ENCODE results near the gene TRPM3.

The TRPM3 gene

DNA sequence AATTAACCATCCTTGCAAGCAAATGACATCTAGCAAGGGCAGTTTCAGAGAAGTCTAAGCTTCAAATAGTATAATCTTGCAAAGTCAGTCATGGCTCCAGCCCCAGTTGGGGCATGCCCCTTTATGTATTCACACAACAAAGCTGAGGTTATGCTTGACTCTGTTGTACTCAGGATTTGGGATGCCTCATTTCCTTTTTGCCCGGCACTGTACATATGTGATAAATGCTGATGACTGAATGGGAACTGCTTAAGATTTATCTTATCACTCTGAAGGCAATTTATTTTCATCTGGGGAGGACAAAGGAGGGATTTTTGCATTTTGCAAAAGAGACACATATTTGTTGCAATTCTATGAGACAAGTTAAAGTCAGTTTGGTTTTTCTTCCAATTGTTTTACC, 219.2 kb downstream of the TRPM3 start:
- H3K4me1 ChIP-seq (ENCODE audit: control insufficient read depth in 1 of 2, insufficient read depth in 2 of 2, low read length in 2 of 2), result no peaks in the 10 kb centered on the region
- no peaks in the 10 kb centered on the region for H3K36me3 ChIP-seq (ENCODE audit: control insufficient read depth in 1 of 2, insufficient read depth in 2 of 2, low read length in 2 of 2)
- no peak overlapping the region for H2BK5ac ChIP-seq (ENCODE audit: low read depth, low read length, poor library complexity)
- no peak overlapping the region for H2AFZ ChIP-seq (ENCODE audit: insufficient read depth, low read length, poor library complexity)
- H2AK5ac ChIP-seq (ENCODE audit: low read length), result no peak overlapping the region
- no peak overlapping the region for H2BK12ac ChIP-seq (ENCODE audit: low read length)
- no peak overlapping the region for H3K4me2 ChIP-seq (ENCODE audit: low read length)
- H3K4ac ChIP-seq (ENCODE audit: low read depth, low read length), result no peak overlapping the region
- H3K27me3 ChIP-seq (ENCODE audit: insufficient read depth, low read length), result no peaks in the 10 kb centered on the region
- H3K14ac ChIP-seq (ENCODE audit: low read length), result no peak overlapping the region
- WGBS (ENCODE audit: extremely low coverage, insufficient coverage, insufficient read length), result no CpG with 5 or more reads among the region's 1 CpG
- no peaks in the 10 kb centered on the region for H3K79me1 ChIP-seq (ENCODE audit: low read length)
- H3K79me2 ChIP-seq (ENCODE audit: control insufficient read depth, insufficient read depth, low read length, poor library complexity), result no peaks in the 10 kb centered on the region
- H4K12ac ChIP-seq (ENCODE audit: low read depth, low read length), result no peak overlapping the region
- H3K18ac ChIP-seq (ENCODE audit: low read length), result no peak overlapping the region
- H3K4me3 ChIP-seq (ENCODE audit: low read depth, low read length), result no peak overlapping the region
- H3K27ac ChIP-seq (ENCODE audit: low read depth, low read length), result no peak overlapping the region
- H4K8ac ChIP-seq (ENCODE audit: low read depth, low read length), result no peak overlapping the region
- H2BK120ac ChIP-seq (ENCODE audit: insufficient read depth, low read length, poor library complexity), result no peak overlapping the region
- no peaks in the 10 kb centered on the region for H3K9me3 ChIP-seq (ENCODE audit: insufficient read depth, low read depth, low read length)
- H3K23ac ChIP-seq (ENCODE audit: low read length), result no peak overlapping the region
- no peak overlapping the region for H3K9ac ChIP-seq (ENCODE audit: low read length)
- no peak for DNase-seq
- H4K91ac ChIP-seq (ENCODE audit: low read depth, low read length), result no peak overlapping the region

- Histone ChIP-seq H2BK5ac (ENCODE audit: low read depth, low read length, poor library complexity) (no peak overlapping the region), H3K14ac (ENCODE audit: low read length) (no peak overlapping the region), H2BK120ac (ENCODE audit: insufficient read depth, low read length, poor library complexity) (no peak overlapping the region), H4K12ac (ENCODE audit: low read depth, low read length) (no peak overlapping the region), H4K8ac (ENCODE audit: low read depth, low read length) (no peak overlapping the region), H3K36me3 (ENCODE audit: control insufficient read depth in 1 of 2, insufficient read depth in 2 of 2, low read length in 2 of 2) (no peaks in the 10 kb centered on the region), H3K79me2 (ENCODE audit: control insufficient read depth, insufficient read depth, low read length, poor library complexity) (no peaks in the 10 kb centered on the region), H4K91ac (ENCODE audit: low read depth, low read length) (no peak overlapping the region), H2AFZ (ENCODE audit: insufficient read depth, low read length, poor library complexity) (no peak overlapping the region), H3K4me2 (ENCODE audit: low read length) (no peak overlapping the region), H3K23ac (ENCODE audit: low read length) (no peak overlapping the region), H3K18ac (ENCODE audit: low read length) (no peak overlapping the region), H2BK12ac (ENCODE audit: low read length) (no peak overlapping the region), H3K9ac (ENCODE audit: low read length) (no peak overlapping the region), H3K27ac (ENCODE audit: low read depth, low read length) (no peak overlapping the region), H3K4ac (ENCODE audit: low read depth, low read length) (no peak overlapping the region), H3K27me3 (ENCODE audit: insufficient read depth, low read length) (no peaks in the 10 kb centered on the region), H2AK5ac (ENCODE audit: low read length) (no peak overlapping the region), H3K4me1 (ENCODE audit: control insufficient read depth in 1 of 2, insufficient read depth in 2 of 2, low read length in 2 of 2) (no peaks in the 10 kb centered on the region), H3K4me3 (ENCODE audit: low read depth, low read length) (no peak overlapping the region), H3K79me1 (ENCODE audit: low read length) (no peaks in the 10 kb centered on the region), H3K9me3 (ENCODE audit: insufficient read depth, low read depth, low read length) (no peaks in the 10 kb centered on the region)
- no peak for DNase-seq
- no CpG with 5 or more reads among the region's 1 CpG for WGBS (ENCODE audit: extremely low coverage, insufficient coverage, insufficient read length)
Observed at GRCh38 chr9:70901746-70902145, 219.7 kb downstream of the TRPM3 start.

- Histone ChIP-seq H3K27me3 (ENCODE audit: insufficient read depth, low read length) (no peaks in the 10 kb centered on the region), H3K4me3 (ENCODE audit: low read depth, low read length) (no peak overlapping the region), H3K36me3 (ENCODE audit: control insufficient read depth in 1 of 2, insufficient read depth in 2 of 2, low read length in 2 of 2) (no peaks in the 10 kb centered on the region), H3K18ac (ENCODE audit: low read length) (no peak overlapping the region), H3K79me1 (ENCODE audit: low read length) (no peaks in the 10 kb centered on the region), H2AK5ac (ENCODE audit: low read length) (no peak overlapping the region), H2AFZ (ENCODE audit: insufficient read depth, low read length, poor library complexity) (no peak overlapping the region), H3K4me2 (ENCODE audit: low read length) (no peak overlapping the region), H3K27ac (ENCODE audit: low read depth, low read length) (no peak overlapping the region), H3K79me2 (ENCODE audit: control insufficient read depth, insufficient read depth, low read length, poor library complexity) (no peaks in the 10 kb centered on the region), H3K14ac (ENCODE audit: low read length) (no peak overlapping the region), H3K9me3 (ENCODE audit: insufficient read depth, low read depth, low read length) (no peaks in the 10 kb centered on the region), H3K23ac (ENCODE audit: low read length) (no peak overlapping the region), H4K12ac (ENCODE audit: low read depth, low read length) (no peak overlapping the region), H4K91ac (ENCODE audit: low read depth, low read length) (no peak overlapping the region), H2BK12ac (ENCODE audit: low read length) (no peak overlapping the region), H3K4ac (ENCODE audit: low read depth, low read length) (no peak overlapping the region), H2BK5ac (ENCODE audit: low read depth, low read length, poor library complexity) (no peak overlapping the region), H2BK120ac (ENCODE audit: insufficient read depth, low read length, poor library complexity) (no peak overlapping the region), H4K8ac (ENCODE audit: low read depth, low read length) (no peak overlapping the region), H3K9ac (ENCODE audit: low read length) (no peak overlapping the region), H3K4me1 (ENCODE audit: control insufficient read depth in 1 of 2, insufficient read depth in 2 of 2, low read length in 2 of 2) (no peaks in the 10 kb centered on the region)
- DNase-seq, result no peak
Observed at GRCh38 chr9:70901013-70901412, 220.4 kb downstream of the TRPM3 start.

GRCh38 chr9:70893580-70894122, 227.8 kb downstream of the TRPM3 start:
- no peaks in the 10 kb centered on the region for H3K79me1 ChIP-seq (ENCODE audit: low read length)
- H3K4ac ChIP-seq (ENCODE audit: low read depth, low read length), result no peak overlapping the region
- no peak for DNase-seq
- H3K23ac ChIP-seq (ENCODE audit: low read length), result no peak overlapping the region
- no peaks in the 10 kb centered on the region for H3K36me3 ChIP-seq (ENCODE audit: control insufficient read depth in 1 of 2, insufficient read depth in 2 of 2, low read length in 2 of 2)
- no peak overlapping the region for H2BK12ac ChIP-seq (ENCODE audit: low read length)
- no peaks in the 10 kb centered on the region for H3K79me2 ChIP-seq (ENCODE audit: control insufficient read depth, insufficient read depth, low read length, poor library complexity)
- no CpG with 5 or more reads among the region's 4 CpGs for WGBS (ENCODE audit: extremely low coverage, insufficient coverage, insufficient read length)
- no peak overlapping the region for H2BK120ac ChIP-seq (ENCODE audit: insufficient read depth, low read length, poor library complexity)
- H2BK5ac ChIP-seq (ENCODE audit: low read depth, low read length, poor library complexity), result no peak overlapping the region
- no peak overlapping the region for H4K8ac ChIP-seq (ENCODE audit: low read depth, low read length)
- no peak overlapping the region for H3K18ac ChIP-seq (ENCODE audit: low read length)
- no peak overlapping the region for H3K9ac ChIP-seq (ENCODE audit: low read length)
- H3K9me3 ChIP-seq (ENCODE audit: insufficient read depth, low read depth, low read length), result no peaks in the 10 kb centered on the region
- H3K4me3 ChIP-seq (ENCODE audit: low read depth, low read length), result no peak overlapping the region
- no peak overlapping the region for H2AK5ac ChIP-seq (ENCODE audit: low read length)
- no peak overlapping the region for H3K4me2 ChIP-seq (ENCODE audit: low read length)
- no peaks in the 10 kb centered on the region for H3K4me1 ChIP-seq (ENCODE audit: control insufficient read depth in 1 of 2, insufficient read depth in 2 of 2, low read length in 2 of 2)
- H3K14ac ChIP-seq (ENCODE audit: low read length), result no peak overlapping the region
- H3K27me3 ChIP-seq (ENCODE audit: insufficient read depth, low read length), result no peaks in the 10 kb centered on the region
- no peak overlapping the region for H2AFZ ChIP-seq (ENCODE audit: insufficient read depth, low read length, poor library complexity)
- H3K27ac ChIP-seq (ENCODE audit: low read depth, low read length), result no peak overlapping the region
- no peak overlapping the region for H4K12ac ChIP-seq (ENCODE audit: low read depth, low read length)
- H4K91ac ChIP-seq (ENCODE audit: low read depth, low read length), result no peak overlapping the region
